HepG2 (cell line): ENCODE data around the gene VPS9D1. TPM values are rescaled to one million over a fixed set of nuclear protein-coding genes. Genes with fewer than 3 reads are reported as not detected.
A peak's percentile ranks its signal among the peaks of the same experiment; 100 is the strongest.

Source experiments
- ARID3A ChIP-seq: IDR thresholded peaks from 2 replicates; pipeline ENCODE4 v1.6.1; 2012; ENCODE audit warnings: low read depth, low read length, improper control_type of control experiment
- ATM ChIP-seq: fragments of 450-650 bp; IDR thresholded peaks from 2 replicates; pipeline ENCODE4 v1.7.1; 2017; ENCODE audit warnings: mild to moderate bottlenecking, borderline replicate concordance
- DDIT3 ChIP-seq: sonication (generic); formaldehyde crosslinking; IDR thresholded peaks from 2 replicates; pipeline ENCODE4 v1.4.0; 2020; ENCODE audit warnings: mild to moderate bottlenecking, missing genetic modification reagents
- DMAP1 ChIP-seq: IDR thresholded peaks from 2 replicates; pipeline ENCODE4 v1.6.1; 2016
- DZIP1 ChIP-seq: sonication (generic); formaldehyde crosslinking; IDR thresholded peaks from 2 replicates; pipeline ENCODE4 v1.5.0; 2020; ENCODE audit warnings: mild to moderate bottlenecking, missing genetic modification reagents
- FLYWCH1 ChIP-seq: sonication (generic); formaldehyde crosslinking; IDR thresholded peaks from 2 replicates; pipeline ENCODE4 v1.8.1; 2023; ENCODE audit warnings: mild to moderate bottlenecking, missing genetic modification reagents
- HDAC1 ChIP-seq: sonication (generic); formaldehyde crosslinking; IDR thresholded peaks from 2 replicates; pipeline ENCODE4 v1.5.1; 2020; ENCODE audit warnings: mild to moderate bottlenecking, missing genetic modification reagents
- HIVEP1 ChIP-seq: sonication (generic); formaldehyde crosslinking; IDR thresholded peaks from 2 replicates; pipeline ENCODE4 v1.4.0; 2020; ENCODE audit warnings: mild to moderate bottlenecking, missing genetic modification reagents
- KAT7 ChIP-seq: IDR thresholded peaks from 2 replicates; pipeline ENCODE4 v1.6.1; 2018; ENCODE audit warnings: borderline replicate concordance, missing compliant biosample characterization
- MAF1 ChIP-seq: sonication (generic); formaldehyde crosslinking; IDR thresholded peaks from 2 replicates; pipeline ENCODE4 v1.5.0; 2020; ENCODE audit warnings: missing genetic modification reagents, borderline replicate concordance
- MLLT10 ChIP-seq: sonication (generic); formaldehyde crosslinking; IDR thresholded peaks from 2 replicates; pipeline ENCODE4 v1.4.0; 2020; ENCODE audit warnings: missing genetic modification reagents
- MXD3 ChIP-seq: IDR thresholded peaks from 2 replicates; pipeline ENCODE4 v1.6.1; 2016; ENCODE audit warnings: mild to moderate bottlenecking, missing biosample characterization, missing genetic modification reagents
- NR2F2 ChIP-seq: IDR thresholded peaks from 2 replicates; pipeline ENCODE4 v1.6.1; 2012; ENCODE audit warnings: low read depth, inconsistent platforms, borderline replicate concordance
- SALL1 ChIP-seq: sonication (generic); formaldehyde crosslinking; IDR thresholded peaks from 2 replicates; pipeline ENCODE4 v1.8.0; 2022; ENCODE audit warnings: mild to moderate bottlenecking, missing genetic modification reagents
- SUZ12 ChIP-seq: fragments of 150-350 bp; IDR thresholded peaks from 2 replicates; pipeline ENCODE4 v1.6.1; 2014; ENCODE audit warnings: low read depth, low read length
- TBX3 ChIP-seq: fragments of 450-650 bp; IDR thresholded peaks from 2 replicates; pipeline ENCODE4 v1.6.1; 2017; ENCODE audit warnings: antibody characterized with exemption, mild to moderate bottlenecking, inconsistent platforms, borderline replicate concordance
- THYN1 ChIP-seq: sonication (generic); formaldehyde crosslinking; IDR thresholded peaks from 2 replicates; pipeline ENCODE4 v1.8.1; 2023; ENCODE audit warnings: low read depth, mild to moderate bottlenecking, moderate library complexity, missing genetic modification reagents, borderline replicate concordance
- ZBTB7A ChIP-seq: sonication (generic); formaldehyde crosslinking; IDR thresholded peaks from 2 replicates; pipeline ENCODE4 v1.8.0; 2022; ENCODE audit warnings: mild to moderate bottlenecking, missing genetic modification reagents
- ZFP1 ChIP-seq: IDR thresholded peaks from 2 replicates; pipeline ENCODE4 v1.6.1; 2016
- ZMYM4 ChIP-seq: sonication (generic); formaldehyde crosslinking; IDR thresholded peaks from 2 replicates; pipeline ENCODE4 v1.8.1; 2023; ENCODE audit warnings: mild to moderate bottlenecking, missing genetic modification reagents
- ZNF180 ChIP-seq: sonication (generic); formaldehyde crosslinking; IDR thresholded peaks from 2 replicates; pipeline ENCODE4 v1.4.0; 2020; ENCODE audit warnings: low read depth, missing genetic modification reagents, borderline replicate concordance
- ZNF547 ChIP-seq: sonication (generic); formaldehyde crosslinking; IDR thresholded peaks from 2 replicates; pipeline ENCODE4 v1.5.1; 2020; ENCODE audit warnings: mild to moderate bottlenecking, missing genetic modification reagents
- ZNF777 ChIP-seq: sonication (generic); formaldehyde crosslinking; IDR thresholded peaks from 2 replicates; pipeline ENCODE4 v1.4.0; 2020; ENCODE audit warnings: missing genetic modification reagents
- ZNF879 ChIP-seq: sonication (generic); formaldehyde crosslinking; IDR thresholded peaks from 2 replicates; pipeline ENCODE4 v1.8.1; 2023; ENCODE audit warnings: missing genetic modification reagents
- ZSCAN30 ChIP-seq: sonication (generic); formaldehyde crosslinking; IDR thresholded peaks from 2 replicates; pipeline ENCODE4 v1.5.0; 2020; ENCODE audit warnings: mild to moderate bottlenecking, missing genetic modification reagents
- polyA plus RNA-seq, 8 experiments: library from polyadenylated mRNA; depleted of rRNA in 3 of 8; stranded (reverse) in 7 of 8; unstranded in 1 of 8; fragments of >200 nt; fragmentation: Illumina TruSeq in 4 of 8; extraction: Trizol in 4 of 8; gene quantifications; 2 replicates each; pipeline versions ENCODE4 v1.2.1 to v1.2.3, GENCODE V29; 2011 to 2016; ENCODE audit warnings: low read depth in 4 of 8, missing spikeins in 1 of 8, mixed read lengths in 1 of 8; ENCODE audit not compliant: insufficient read depth in 1 of 8
- total RNA-seq, 5 experiments: library from RNA; depleted of rRNA; stranded (reverse); fragments of >200 nt; fragmentation: Illumina TruSeq; extraction: Trizol; gene quantifications; 2 replicates each; pipeline ENCODE4 v1.2.3, GENCODE V29; 2016; ENCODE audit warnings: low read depth in 1 of 5

VPS9D1 gene
- total and polyA plus RNA-seq, 2 of the 13 experiments (the other 11 are each of a cell fraction or from before 2014, with no cell fraction given) = 10.1 to 13.2 TPM

GRCh38 chr16:89700649-89701424 lies 19.9 kb downstream of the VPS9D1 start (continued):
- TF ChIP-seq DZIP1 (CRISPR knock-in tag) (0 out of 2 replicates have a peak, but pooled peaks have one; percentile 93), SUZ12 (no peak), ZNF547 (CRISPR knock-in tag) (no peak; the same call in 1 of the 2 replicates), MXD3 (CRISPR knock-in tag) (0 out of 2 replicates have a peak, but pooled peaks have one; percentile 68), ZFP1 (CRISPR knock-in tag) (no peak), ZNF879 (CRISPR knock-in tag) (peak; percentile 28; the same call in 1 of the 2 replicates), NR2F2 (no peak), DDIT3 (CRISPR knock-in tag) (no peak), ZMYM4 (no peak; the same call in 1 of the 2 replicates), ZSCAN30 (CRISPR knock-in tag) (no peak), SALL1 (CRISPR knock-in tag) (peak; percentile 63), HIVEP1 (CRISPR knock-in tag) (no peak; the same call in 1 of the 2 replicates), TBX3 (no peak), DMAP1 (CRISPR knock-in tag) (0 out of 2 replicates have a peak, but pooled peaks have one; percentile 7), ATM (no peak), MLLT10 (CRISPR knock-in tag) (no peak), HDAC1 (CRISPR knock-in tag) (peak; percentile 76), MAF1 (CRISPR knock-in tag) (no peak; the same call in 1 of the 2 replicates), ZNF180 (CRISPR knock-in tag) (0 out of 2 replicates have a peak, but pooled peaks have one; percentile 76), FLYWCH1 (CRISPR knock-in tag) (no peak), ZNF777 (CRISPR knock-in tag) (peak; percentile 98), ZBTB7A (CRISPR knock-in tag) (peak; percentile 83), ARID3A (no peak), THYN1 (no peak), KAT7 (CRISPR knock-in tag) (peak; percentile 71; the same call in 1 of the 2 replicates)
